Fibroblast of upper back skin (primary cell): ENCODE results near the gene EPHB6.

Experiments
- DNase-seq: peaks from one replicate; pipeline ENCODE4 v3.0.0-alpha.2; 2013

EPHB6 gene

GRCh38 chr7:142880876-142881505 is 26.1 kb downstream of the EPHB6 start:
- no peak for DNase-seq

GRCh38 chr7:142881586-142882337 is 26.9 kb downstream of the EPHB6 start:
- DNase-seq: no peak

GRCh38 chr7:142882338-142882678 is 27.4 kb downstream of the EPHB6 start:
- DNase-seq: no peak

- DNase-seq: no peak
Measured at GRCh38 chr7:142883145-142883544, 28.3 kb downstream of the EPHB6 start.

GRCh38 chr7:142883571-142884285 is 28.9 kb downstream of the EPHB6 start:
- no peak for DNase-seq

- no peak for DNase-seq
Measured at GRCh38 chr7:142884286-142884640, 29.4 kb downstream of the EPHB6 start.

GRCh38 chr7:142885311-142886230 is 30.7 kb downstream of the EPHB6 start, which contains the start of gene TRPV6:
TSS of gene TRPV6 (minus strand) at chr7:142885745.
- no peak for DNase-seq

- DNase-seq: no peak
Measured at GRCh38 chr7:142886866-142887265, 32.0 kb downstream of the EPHB6 start.

GRCh38 chr7:142887282-142888015 is 32.6 kb downstream of the EPHB6 start:
- no peak for DNase-seq

GRCh38 chr7:142889816-142890215 is 34.9 kb downstream of the EPHB6 start:
- no peak for DNase-seq

GRCh38 chr7:142890874-142891485 is 36.1 kb downstream of the EPHB6 start:
- no peak for DNase-seq

- no peak for DNase-seq
Measured at GRCh38 chr7:142891490-142892082, 36.7 kb downstream of the EPHB6 start.

- DNase-seq: no peak
Measured at GRCh38 chr7:142892951-142893350, 38.1 kb downstream of the EPHB6 start.

GRCh38 chr7:142894112-142894984 is 39.5 kb downstream of the EPHB6 start:
- no peak for DNase-seq

GRCh38 chr7:142894985-142895593 is 40.2 kb downstream of the EPHB6 start:
- DNase-seq: no peak

GRCh38 chr7:142896151-142896550 is 41.3 kb downstream of the EPHB6 start:
- no peak for DNase-seq

- DNase-seq: no peak
Measured at GRCh38 chr7:142896741-142897379, 42.0 kb downstream of the EPHB6 start.

- DNase-seq: no peak
Measured at GRCh38 chr7:142897691-142898090, 42.8 kb downstream of the EPHB6 start.
